NOMO-1 treated with DMSO at 0.1 percent for 48 hours (cell line): ENCODE measurements around the gene PCNA.

Experiments
- DNase-seq: peaks from one replicate; lab custom pipeline; 2025; ENCODE audit not compliant: unreplicated experiment; lab: John Stamatoyannopoulos, UW

PCNA gene

GRCh38 chr20:5119435-5120184 lies at the start of gene PCNA:
Gene PCNA (minus strand): TSS chr20:5119958. CDS start chr20:5119798, 160 bp downstream.
- DNase-seq, result peak; percentile 99

GRCh38 chr20:5168651-5169396 lies 49.1 kb upstream of the PCNA start:
- DNase-seq, result peak; percentile 49

- no peak for DNase-seq
Observed at GRCh38 chr20:5164645-5165625, 45.2 kb upstream of the PCNA start.

- DNase-seq, result no peak
Observed at GRCh38 chr20:5161536-5162164, 41.9 kb upstream of the PCNA start.

DNA sequence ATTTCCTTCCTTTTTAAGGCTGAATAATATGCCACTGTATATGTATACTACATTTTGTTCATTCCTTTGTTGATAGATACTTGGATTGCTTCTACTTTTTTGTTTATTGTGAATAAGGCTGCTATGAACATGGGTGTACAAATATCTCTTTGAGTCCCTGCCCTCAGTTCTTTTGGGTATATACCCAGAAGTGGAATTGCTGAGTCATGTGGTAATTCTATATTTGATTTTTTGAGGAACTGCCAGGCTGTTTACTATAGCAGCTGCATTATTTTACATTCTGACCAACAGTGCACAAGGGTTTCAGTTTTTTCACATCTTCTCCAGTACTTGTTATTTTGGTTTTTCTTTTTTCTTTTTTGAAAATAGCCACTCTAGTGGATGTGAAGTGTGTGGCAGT lies 41.1 kb upstream of the PCNA start:
- peak; percentile 25 for DNase-seq

- no peak for DNase-seq
Observed at GRCh38 chr20:5159928-5160327, 40.2 kb upstream of the PCNA start.

DNA sequence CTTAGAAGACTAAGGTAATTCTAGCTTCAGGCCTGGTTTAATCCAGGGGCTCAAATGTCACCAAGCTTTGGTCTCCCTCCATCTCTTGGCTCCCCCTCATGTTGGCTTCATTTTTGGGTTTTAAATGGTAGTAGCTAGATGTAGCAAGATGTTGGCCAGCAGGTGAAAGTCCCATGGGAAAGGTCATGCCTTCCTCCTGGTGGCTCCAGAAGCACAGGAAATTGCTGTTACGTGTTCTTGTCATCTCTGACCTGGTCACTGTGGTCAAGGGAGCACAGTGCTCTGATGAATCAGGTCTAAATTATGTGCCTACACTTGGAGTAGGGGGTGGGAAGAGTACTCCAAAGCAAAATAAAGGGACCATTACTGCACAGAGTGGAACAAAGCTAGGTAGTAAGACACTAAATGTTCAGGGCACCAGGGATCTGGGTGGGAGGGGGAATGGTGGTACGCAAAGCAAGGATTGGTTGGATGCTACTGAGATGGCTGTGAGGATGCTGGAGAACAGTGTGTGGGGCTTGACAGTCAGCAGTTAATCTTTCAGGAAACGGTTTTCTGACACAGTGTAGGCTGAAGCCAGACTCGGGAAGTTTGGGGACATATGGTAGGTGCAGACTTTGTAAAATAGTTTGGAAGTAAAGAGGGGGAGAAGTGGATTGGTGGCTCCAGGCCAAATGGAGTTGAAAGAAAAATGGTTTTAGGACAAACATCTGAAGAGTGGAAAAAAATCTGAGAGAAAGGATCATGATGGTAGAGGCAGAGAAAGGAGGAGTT lies 37.1 kb upstream of the PCNA start:
- no peak for DNase-seq

GRCh38 chr20:5155404-5155803 lies 35.6 kb upstream of the PCNA start:
- DNase-seq, result no peak

- no peak for DNase-seq
Observed at GRCh38 chr20:5154543-5154925, 34.8 kb upstream of the PCNA start.

DNA sequence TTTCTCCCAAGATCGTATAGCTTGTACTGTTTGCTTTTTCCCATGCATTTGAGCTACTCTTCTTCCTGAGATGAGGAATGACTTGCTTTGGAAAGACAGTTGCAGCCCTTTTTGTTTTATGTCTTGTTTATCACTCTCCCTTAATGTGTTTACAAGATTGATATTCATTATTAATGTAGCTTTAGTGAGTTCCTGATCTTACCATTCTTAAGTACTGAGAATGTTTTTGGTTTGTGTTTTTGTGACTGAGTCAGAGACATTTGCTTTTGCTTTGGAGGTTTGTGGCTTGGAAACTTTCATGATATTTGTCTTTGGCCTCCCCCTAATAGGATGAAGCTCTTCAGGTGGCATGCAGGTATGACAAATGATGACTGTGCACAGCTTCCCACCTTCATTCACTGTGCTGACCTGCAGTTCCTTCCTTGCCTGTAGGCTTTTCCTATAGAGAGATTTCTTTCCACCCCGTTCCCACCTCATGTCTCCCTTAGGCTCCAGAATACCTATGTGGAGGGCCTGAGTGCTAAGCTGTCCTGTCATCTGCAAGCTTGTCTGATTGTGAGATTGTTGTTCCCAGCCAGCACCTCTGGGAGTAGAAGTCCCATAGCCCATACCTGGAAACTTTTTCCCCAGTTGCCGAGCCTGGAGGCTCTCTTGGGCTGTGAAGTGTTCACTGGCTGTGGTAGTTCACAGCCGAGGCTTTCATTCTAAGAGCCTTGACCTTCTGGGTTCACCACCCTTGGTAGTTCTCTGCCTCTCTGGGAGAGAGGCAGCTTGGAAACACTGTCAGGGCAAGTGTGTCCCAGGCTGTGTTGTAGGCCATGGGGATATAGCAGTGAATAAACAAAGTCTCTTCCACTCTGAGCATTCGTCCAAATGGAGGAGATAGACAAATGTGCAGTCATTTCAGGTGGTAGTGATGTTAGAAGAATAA lies 34.1 kb upstream of the PCNA start:
- no peak for DNase-seq

GRCh38 chr20:5153152-5153467 lies 33.4 kb upstream of the PCNA start:
- DNase-seq, result no peak

- DNase-seq, result no peak
Observed at GRCh38 chr20:5150226-5151076, 30.7 kb upstream of the PCNA start.

GRCh38 chr20:5149892-5150225 lies 30.1 kb upstream of the PCNA start:
- no peak for DNase-seq

- DNase-seq, result no peak
Observed at GRCh38 chr20:5148581-5148980, 28.8 kb upstream of the PCNA start.

DNA sequence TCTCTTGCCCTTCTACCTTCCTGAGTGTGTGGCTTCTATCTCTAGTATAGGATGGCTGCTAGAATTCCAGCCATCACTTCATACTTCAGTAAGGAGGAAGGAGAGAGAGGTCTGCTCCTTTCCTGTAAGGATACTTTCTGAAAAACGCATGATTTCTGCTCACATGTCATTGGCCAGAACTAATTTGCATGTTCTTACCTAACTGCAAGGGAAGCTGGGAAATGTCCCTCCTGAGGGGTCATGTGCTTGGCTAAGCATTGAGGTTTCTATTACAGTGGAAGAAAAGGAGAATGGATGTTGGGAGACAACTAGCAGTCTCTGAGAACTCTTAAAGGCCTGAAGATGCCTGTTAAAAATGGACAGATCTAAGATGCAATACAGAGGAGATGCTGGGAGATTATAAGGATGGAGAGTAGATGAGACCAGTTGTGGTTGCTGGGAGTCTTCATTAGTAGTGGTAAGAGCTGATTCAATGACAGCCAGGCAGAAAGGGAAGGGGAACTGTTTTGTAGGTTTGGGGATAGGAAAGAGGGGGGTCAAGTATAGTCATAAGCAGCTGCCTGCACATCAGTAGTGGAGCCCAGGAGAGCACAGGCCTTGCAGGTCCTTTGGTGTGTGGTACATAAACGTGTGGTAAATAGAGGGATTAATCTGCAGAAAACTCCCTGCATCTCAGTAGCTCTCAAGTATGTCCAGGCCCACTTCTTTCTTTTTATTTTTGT lies 27.3 kb upstream of the PCNA start:
- peak; percentile 14 for DNase-seq

DNA sequence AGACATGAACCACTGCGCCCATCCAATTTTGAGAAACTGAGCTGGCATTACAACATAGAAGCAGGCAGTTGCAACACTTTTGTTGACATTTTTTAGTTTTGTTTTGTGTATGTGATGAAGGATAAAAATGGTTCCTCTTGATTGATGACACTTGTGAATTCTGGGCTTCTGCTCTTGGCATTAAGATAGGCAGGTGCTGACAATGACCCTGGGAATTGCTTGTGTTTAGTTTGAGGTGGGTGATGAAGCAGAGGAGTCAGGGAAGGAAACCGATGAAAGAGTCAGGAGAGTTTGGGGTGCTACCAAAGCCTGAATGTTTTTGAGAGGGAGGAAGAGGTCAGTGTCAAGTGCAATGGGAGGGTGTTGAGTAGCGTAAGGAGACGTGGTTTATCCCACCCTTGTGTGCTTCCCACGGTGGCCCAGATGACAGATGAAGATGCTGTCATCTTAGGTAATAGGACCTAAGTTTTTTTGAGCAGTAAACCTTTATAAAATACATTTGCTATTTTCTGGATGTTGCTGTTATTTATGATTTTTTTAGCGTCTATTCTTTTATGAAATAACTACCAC lies 26.4 kb upstream of the PCNA start:
- DNase-seq, result no peak

GRCh38 chr20:5145365-5146098 lies 25.8 kb upstream of the PCNA start:
- no peak for DNase-seq
